Left ventricle myocardium superior (tissue), 1 donor: ENCODE measurements around the gene GATM. TPM values are rescaled to one million over a fixed set of nuclear protein-coding genes. Genes with fewer than 3 reads are reported as not detected.

Source experiments
- ATAC-seq: fragments of 200-7000 bp; cut with Tn5 transposase; one replicate; pipeline ENCODE4 v1.9.1; 2020; ENCODE audit warnings: mild to moderate bottlenecking, moderate library complexity
- DNase-seq: peaks from one replicate; pipeline ENCODE4 v3.0.0-alpha.2; 2020
- intact Hi-C: fragments of 100-400 bp; cut with micrococcal nuclease; formaldehyde crosslinking; loops from one replicate; pipeline ENCODE4 v1.11.0; 2022
- total RNA-seq: library from RNA; stranded (reverse); fragmentation: NEBNext Ultra II Directional; extraction: Animal tissue kit (Norgen Biotek cat#: 25700); gene quantifications from one replicate; pipeline ENCODE4 v1.2.1, GENCODE V29; 2021
- donor health status: DM: no; HTN: yes; CAD: no; lungs with severe emphysema.

The GATM gene
- total RNA-seq, 1 donor from 2014 or later: 56.4 TPM

- no peak for ATAC-seq
Observed at GRCh38 chr15:45363801-45364200, 14.5 kb downstream of the GATM start.

GRCh38 chr15:45363334-45363733, 15.0 kb downstream of the GATM start:
- DNase-seq: no peak
- ATAC-seq: no peak
- intact Hi-C loops: no loop called here

More at GRCh38 chr15:45363801-45364200, 14.5 kb downstream of the GATM start:
- intact Hi-C loops: no loop called here
- no peak for DNase-seq

GRCh38 chr15:45362419-45362818, 15.9 kb downstream of the GATM start:
- intact Hi-C loops: no loop called here
- ATAC-seq (no peak), DNase-seq (no peak)

GRCh38 chr15:45361878-45362277, 16.5 kb downstream of the GATM start:
- no peak for DNase-seq
- intact Hi-C loops: no loop called here
- no peak for ATAC-seq

GRCh38 chr15:45355860-45356259, 22.5 kb downstream of the GATM start:
- intact Hi-C loops: no loop called here
- DNase-seq (no peak), ATAC-seq (peak; percentile 33)

GRCh38 chr15:45354711-45355110, 23.6 kb downstream of the GATM start:
- DNase-seq: no peak
- intact Hi-C loops: no loop called here
- ATAC-seq: no peak

- DNase-seq (no peak), ATAC-seq (no peak)
- intact Hi-C loops: no loop called here
Observed at GRCh38 chr15:45351227-45351626, 27.1 kb downstream of the GATM start.

- ATAC-seq (no peak), DNase-seq (no peak)
- intact Hi-C loops: no loop called here
Observed at GRCh38 chr15:45349623-45350022, 28.7 kb downstream of the GATM start.

- ATAC-seq: no peak
- DNase-seq: no peak
- intact Hi-C loops: no loop called here
Observed at GRCh38 chr15:45347989-45348388, 30.4 kb downstream of the GATM start.

GRCh38 chr15:45347033-45347432, 31.3 kb downstream of the GATM start:
- DNase-seq: no peak
- intact Hi-C loops: no loop called here
- no peak for ATAC-seq

- ATAC-seq (peak; percentile 53), DNase-seq (no peak)
- intact Hi-C loops: no loop called here
Observed at GRCh38 chr15:45346381-45346780, 32.0 kb downstream of the GATM start.

- intact Hi-C loops: no loop called here
- DNase-seq (no peak), ATAC-seq (no peak)
Observed at GRCh38 chr15:45343258-45343860, 35.0 kb downstream of the GATM start.

GRCh38 chr15:45341790-45342189, 36.6 kb downstream of the GATM start:
- intact Hi-C loops: no loop called here
- ATAC-seq (no peak), DNase-seq (no peak)

- ATAC-seq (no peak), DNase-seq (no peak)
- intact Hi-C loops: no loop called here
Observed at GRCh38 chr15:45340429-45340828, 37.9 kb downstream of the GATM start.

- DNase-seq (no peak), ATAC-seq (no peak)
- intact Hi-C loops: no loop called here
Observed at GRCh38 chr15:45338417-45338816, 39.9 kb downstream of the GATM start.

- ATAC-seq (no peak), DNase-seq (no peak)
- intact Hi-C loops: no loop called here
Observed at GRCh38 chr15:45337224-45337623, 41.1 kb downstream of the GATM start.

- ATAC-seq (peak; percentile 94), DNase-seq (peak; percentile 69)
- intact Hi-C loops: no loop called here
Observed at GRCh38 chr15:45333550-45333949, 44.8 kb downstream of the GATM start.

GRCh38 chr15:45332694-45333093, 45.6 kb downstream of the GATM start:
- intact Hi-C loops: no loop called here
- DNase-seq (no peak), ATAC-seq (no peak)

- ATAC-seq (peak; percentile 67), DNase-seq (no peak)
- intact Hi-C loops: no loop called here
Observed at GRCh38 chr15:45331972-45332371, 46.4 kb downstream of the GATM start.

GRCh38 chr15:45328663-45329062, 49.7 kb downstream of the GATM start:
- ATAC-seq (no peak), DNase-seq (no peak)
- intact Hi-C loops: no loop called here

- DNase-seq (no peak), ATAC-seq (no peak)
- intact Hi-C loops: no loop called here
Observed at GRCh38 chr15:45326741-45327140, 51.6 kb downstream of the GATM start.

- no peak for ATAC-seq
- intact Hi-C loops: no loop called here
- DNase-seq: no peak
Observed at GRCh38 chr15:45326280-45326679, 52.1 kb downstream of the GATM start.
